Measurements from ENCODE around the gene RABL6. TPM values are rescaled to one million over a fixed set of nuclear protein-coding genes. Genes with fewer than 3 reads are reported as not detected.
"Not testable (repeated sequence)": the region's sequence is repeated elsewhere in the genome, so short reads cannot be mapped to it uniquely, and the experiment has no call there.

RABL6 gene
- total RNA-seq: 18.4 TPM

- ATAC-seq (peak; percentile 85), DNase-seq (ENCODE audit: low spot score) (peak; percentile 85)
Measured at GRCh38 chr9:136807281-136808074, at the start of gene RABL6. TSS of gene RABL6 (plus strand) at chr9:136807948. CDS start at chr9:136808197, 249 bp downstream.

- ATAC-seq (no peak), DNase-seq (ENCODE audit: low spot score) (no peak)
Measured at GRCh38 chr9:136759001-136759400, 48.7 kb upstream of the RABL6 start.

GRCh38 chr9:136759436-136760325, 48.1 kb upstream of the RABL6 start:
- DNase-seq (ENCODE audit: low spot score) (no peak), ATAC-seq (no peak)

- ATAC-seq: no peak
- peak; percentile 46 for DNase-seq (ENCODE audit: low spot score)
Measured at GRCh38 chr9:136760424-136760823, 47.3 kb upstream of the RABL6 start.

GRCh38 chr9:136760834-136761544, 46.8 kb upstream of the RABL6 start:
- DNase-seq (ENCODE audit: low spot score): peak; percentile 58
- ATAC-seq: peak; percentile 68

GRCh38 chr9:136761545-136761981, 46.2 kb upstream of the RABL6 start:
- no peak for ATAC-seq
- no peak for DNase-seq (ENCODE audit: low spot score)

- no peak for DNase-seq (ENCODE audit: low spot score)
- ATAC-seq: no peak
Measured at GRCh38 chr9:136762221-136762691, 45.5 kb upstream of the RABL6 start.

- peak; percentile 29 for ATAC-seq
Measured at GRCh38 chr9:136762915-136763648, 44.7 kb upstream of the RABL6 start.

GRCh38 chr9:136763649-136764035, 44.1 kb upstream of the RABL6 start:
- DNase-seq (ENCODE audit: low spot score): no peak
- no peak for ATAC-seq

More at GRCh38 chr9:136762915-136763648, 44.7 kb upstream of the RABL6 start:
- peak; percentile 47 for DNase-seq (ENCODE audit: low spot score)

- peak; percentile 16 for ATAC-seq
- peak; percentile 47 for DNase-seq (ENCODE audit: low spot score)
Measured at GRCh38 chr9:136764301-136764891, 43.4 kb upstream of the RABL6 start, which contains the start of gene LCN15. TSS of gene LCN15 (minus strand) at chr9:136764518. CDS start at chr9:136764488, 30 bp downstream.

- ATAC-seq: peak; percentile 40
- DNase-seq (ENCODE audit: low spot score): peak; percentile 51
Measured at GRCh38 chr9:136765041-136765440, 42.7 kb upstream of the RABL6 start.

GRCh38 chr9:136765745-136766409, 41.9 kb upstream of the RABL6 start:
- ATAC-seq; DNase-seq (ENCODE audit: low spot score): not testable (repeated sequence)

- ATAC-seq: not testable (repeated sequence)
- peak; percentile 64 for DNase-seq (ENCODE audit: low spot score)
Measured at GRCh38 chr9:136766410-136767120, 41.2 kb upstream of the RABL6 start.

GRCh38 chr9:136769710-136770191, 38.0 kb upstream of the RABL6 start:
- peak; percentile 68 for ATAC-seq
- DNase-seq (ENCODE audit: low spot score): no peak

- ATAC-seq (no peak), DNase-seq (ENCODE audit: low spot score) (no peak)
Measured at GRCh38 chr9:136771907-136772415, 35.8 kb upstream of the RABL6 start.

GRCh38 chr9:136773386-136774044, 34.2 kb upstream of the RABL6 start:
- ATAC-seq (peak; percentile 68), DNase-seq (ENCODE audit: low spot score) (peak; percentile 47)

- no peak for DNase-seq (ENCODE audit: low spot score)
Measured at GRCh38 chr9:136774416-136775045, 33.2 kb upstream of the RABL6 start.

More at GRCh38 chr9:136774416-136775045, 33.2 kb upstream of the RABL6 start:
- ATAC-seq: no peak

Measured in left lobe of liver (tissue), 2 donors.